Caco-2 (cell line): ENCODE data around the gene TSPAN17. TPM values are rescaled to one million over a fixed set of nuclear protein-coding genes. Genes with fewer than 3 reads are reported as not detected.

Experiments used
- BruUV-seq: library from RNA; stranded (reverse); fragments of 400-500 nt; replicated peaks from 2 replicates; lab custom pipeline; 2021; lab: Mats Ljungman, UMichigan
- CTCF ChIA-PET: fragments of 300-600 bp; sonication (Branson Sonifier 250); formaldehyde crosslinking; loops from one replicate; lab custom pipeline; 2022; ENCODE audit warnings: antibody characterized with exemption; lab: Charles Lee
- POLR2A ChIA-PET: fragments of 300-600 bp; sonication (Branson Sonifier 250); formaldehyde crosslinking; loops from one replicate; lab custom pipeline; 2022; ENCODE audit warnings: antibody characterized with exemption; lab: Charles Lee
- DNase-seq, 2 experiments: peaks; one replicate each; pipeline versions ENCODE4 v3.0.0 to v3.0.0-alpha.2; 2020 to 2022
- H3K27me3 ChIP-seq: replicated peaks from 2 replicates; pipeline ENCODE4 v1.6.0; 2011; ENCODE audit warnings: low read length; ENCODE audit not compliant: control insufficient read depth, insufficient read depth
- H3K36me3 ChIP-seq: 2 replicates; pipeline ENCODE4 v1.5.1; 2011; ENCODE audit warnings: low read length; ENCODE audit not compliant: control insufficient read depth, insufficient read depth
- H3K4me1 ChIP-seq: fragments of 250-450 bp; sonication (Bioruptor Pico); 2 replicates; pipeline ENCODE4 v1.5.1; 2020; ENCODE audit warnings: mild to moderate bottlenecking
- H3K4me3 ChIP-seq: 2 replicates; pipeline ENCODE4 v1.5.1; 2011; ENCODE audit warnings: low read depth, mild to moderate bottlenecking, control low read depth, low read length
- H3K9me3 ChIP-seq: fragments of 250-450 bp; sonication (Bioruptor Pico); 2 replicates; pipeline ENCODE4 v1.5.1; 2020; ENCODE audit warnings: mild to moderate bottlenecking, moderate library complexity
- H3K27ac Mint-ChIP-seq: one replicate; pipeline ENCODE4 v1.8.0; 2022; ENCODE audit warnings: mixed read lengths; ENCODE audit not compliant: unreplicated experiment
- H3K27me3 Mint-ChIP-seq: one replicate; pipeline ENCODE4 v1.8.0; 2022; ENCODE audit warnings: mixed read lengths; ENCODE audit not compliant: insufficient read depth, unreplicated experiment
- H3K36me3 Mint-ChIP-seq: one replicate; pipeline ENCODE4 v1.8.0; 2022; ENCODE audit warnings: mild to moderate bottlenecking, mixed read lengths; ENCODE audit not compliant: insufficient read depth, unreplicated experiment
- H3K4me1 Mint-ChIP-seq: one replicate; pipeline ENCODE4 v1.8.0; 2022; ENCODE audit warnings: low read depth, mixed read lengths; ENCODE audit not compliant: unreplicated experiment
- H3K4me3 Mint-ChIP-seq: one replicate; pipeline ENCODE4 v1.8.0; 2022; ENCODE audit warnings: mild to moderate bottlenecking, moderate library complexity, mixed read lengths; ENCODE audit not compliant: unreplicated experiment
- H3K9me3 Mint-ChIP-seq: one replicate; pipeline ENCODE4 v1.8.0; 2022; ENCODE audit warnings: mixed read lengths; ENCODE audit not compliant: unreplicated experiment
- intact Hi-C: fragments of 100-400 bp; cut with micrococcal nuclease; formaldehyde crosslinking; loops from one replicate; pipeline ENCODE4 v1.10.0; 2022; ENCODE audit not compliant: unreplicated experiment
- total RNA-seq: library from RNA; stranded (reverse); gene quantifications from 2 replicates; pipeline ENCODE4 v1.2.3, GENCODE V29; 2022
- TF ChIP-seq, protein P1 (sequence below), 2 experiments: fragments of 200-600 bp in 1 of 2; IDR thresholded peaks; 1 replicate in 1 of 2; 2 replicates in 1 of 2; pipeline versions ENCODE4 v1.5.1 to v1.8.0; 2011 to 2022; ENCODE audit warnings: antibody characterized with exemption in 1 of 2, control low read depth in 1 of 2, inconsistent platforms in 1 of 2, low read depth in 1 of 2, low read length in 1 of 2, mild to moderate bottlenecking in 1 of 2, moderate library complexity in 1 of 2; ENCODE audit not compliant: insufficient read depth in 1 of 2, severe bottlenecking in 1 of 2, unreplicated experiment in 1 of 2

The TSPAN17 gene
- total RNA-seq, 1 experiment from 2014 or later = 20.5 TPM

DNA sequence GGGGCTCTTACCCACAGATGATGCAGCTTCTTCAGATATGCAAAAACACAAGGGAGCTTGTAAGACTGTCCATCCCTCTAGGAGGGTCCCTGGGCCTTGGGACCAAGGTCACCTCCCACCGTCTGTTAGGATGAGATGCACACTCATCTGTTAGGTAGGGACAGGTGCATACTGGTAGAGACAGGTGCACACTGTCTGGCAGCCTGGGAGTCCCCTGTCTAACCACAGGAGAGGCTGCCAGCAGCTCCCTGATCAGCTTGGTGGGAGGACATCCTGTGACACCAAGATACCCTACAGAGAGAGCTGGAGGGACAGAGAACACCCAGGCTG, 13.2 kb downstream of the TSPAN17 start:
- no peaks in the 10 kb centered on the region for H3K9me3 Mint-ChIP-seq
- TF ChIP-seq, protein P1, sequence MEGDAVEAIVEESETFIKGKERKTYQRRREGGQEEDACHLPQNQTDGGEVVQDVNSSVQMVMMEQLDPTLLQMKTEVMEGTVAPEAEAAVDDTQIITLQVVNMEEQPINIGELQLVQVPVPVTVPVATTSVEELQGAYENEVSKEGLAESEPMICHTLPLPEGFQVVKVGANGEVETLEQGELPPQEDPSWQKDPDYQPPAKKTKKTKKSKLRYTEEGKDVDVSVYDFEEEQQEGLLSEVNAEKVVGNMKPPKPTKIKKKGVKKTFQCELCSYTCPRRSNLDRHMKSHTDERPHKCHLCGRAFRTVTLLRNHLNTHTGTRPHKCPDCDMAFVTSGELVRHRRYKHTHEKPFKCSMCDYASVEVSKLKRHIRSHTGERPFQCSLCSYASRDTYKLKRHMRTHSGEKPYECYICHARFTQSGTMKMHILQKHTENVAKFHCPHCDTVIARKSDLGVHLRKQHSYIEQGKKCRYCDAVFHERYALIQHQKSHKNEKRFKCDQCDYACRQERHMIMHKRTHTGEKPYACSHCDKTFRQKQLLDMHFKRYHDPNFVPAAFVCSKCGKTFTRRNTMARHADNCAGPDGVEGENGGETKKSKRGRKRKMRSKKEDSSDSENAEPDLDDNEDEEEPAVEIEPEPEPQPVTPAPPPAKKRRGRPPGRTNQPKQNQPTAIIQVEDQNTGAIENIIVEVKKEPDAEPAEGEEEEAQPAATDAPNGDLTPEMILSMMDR (IDR thresholded peaks at IDR 0.05; ENCODE audit: insufficient read depth in 1 of 2, low read depth in 1 of 2, low read length in 1 of 2, severe bottlenecking in 1 of 2, unreplicated experiment in 1 of 2) = no peak
- peaks cover 5% of the 10 kb centered on the region for H3K27me3 Mint-ChIP-seq
- H3K27me3 ChIP-seq = no peaks in the 10 kb centered on the region
- no peak overlapping the region for H3K4me3 Mint-ChIP-seq
- no peak for DNase-seq
- H3K9me3 ChIP-seq = no peaks in the 10 kb centered on the region
- H3K36me3 Mint-ChIP-seq = no peaks in the 10 kb centered on the region
- H3K36me3 ChIP-seq = no peaks in the 10 kb centered on the region
- no peaks in the 10 kb centered on the region for H3K4me1 ChIP-seq
- ChIA-PET CTCF (interaction anchor here (0.6 to 2.3 kb wide), 68 partner anchors 9 to 932 kb away, joined by 3 to 34 read pairs (median 5); partner anchors contain the start of genes EIF4E1B, RNF44, SNCB and TSPAN17), POLR2A (interaction anchor here (0.6 kb wide), 1 partner anchor 346 kb away, joined by 4 read pairs; no protein-coding TSS in a partner anchor)
- no peak overlapping the region for H3K27ac Mint-ChIP-seq
- no TSS peak for BruUV-seq
- intact Hi-C loops = loop anchor here (2.0 to 5.0 kb wide), 3 partner anchors 152 to 452 kb away; partner anchors contain the start of gene UNC5A
- H3K4me1 Mint-ChIP-seq = no peaks in the 10 kb centered on the region
- no peak overlapping the region for H3K4me3 ChIP-seq

DNA sequence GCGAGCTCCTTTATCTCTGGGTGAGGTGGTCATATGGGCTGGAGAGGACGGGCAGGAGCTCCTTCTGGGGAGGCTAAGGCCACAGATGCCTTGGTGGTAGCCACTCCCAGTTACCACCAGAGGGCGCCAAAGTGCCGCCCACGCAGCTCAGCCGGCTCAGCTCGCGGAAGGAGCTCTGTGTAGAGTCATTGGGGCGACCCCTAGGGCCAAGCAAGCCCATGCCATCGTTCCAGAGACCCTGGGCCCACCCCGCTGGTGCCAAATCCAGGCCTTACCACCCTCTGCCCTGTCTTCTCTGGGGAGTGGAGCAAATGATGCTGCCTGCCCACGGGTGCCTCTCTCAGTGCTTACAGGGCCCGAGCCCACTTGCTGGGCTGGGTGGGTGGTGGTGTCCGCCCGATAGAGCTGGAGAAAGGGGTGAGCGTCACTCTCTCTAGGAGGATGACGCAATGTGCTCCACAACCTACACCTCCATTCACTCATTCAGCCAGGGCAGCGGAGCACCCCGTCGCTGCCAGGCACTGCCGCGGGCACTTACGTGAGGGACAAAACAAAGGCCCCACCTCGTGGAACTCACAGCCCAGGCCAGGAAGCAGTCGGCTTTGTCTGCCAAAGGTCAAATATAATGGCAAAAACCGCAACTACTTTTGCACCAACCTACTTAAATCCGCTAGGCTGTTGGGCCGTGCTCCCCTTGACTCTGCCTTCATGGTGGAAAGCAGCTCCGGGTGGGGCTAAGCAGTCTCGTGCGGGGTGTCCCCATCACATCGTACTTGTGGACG, 13.8 kb downstream of the TSPAN17 start:
- Histone ChIP-seq H3K4me1 (no peaks in the 10 kb centered on the region), H3K27me3 (no peaks in the 10 kb centered on the region), H3K4me3 (no peak overlapping the region), H3K36me3 (no peaks in the 10 kb centered on the region), H3K9me3 (no peaks in the 10 kb centered on the region)
- Mint-ChIP-seq H3K4me1 (no peaks in the 10 kb centered on the region), H3K9me3 (no peaks in the 10 kb centered on the region), H3K36me3 (no peaks in the 10 kb centered on the region), H3K27ac (no peak overlapping the region), H3K27me3 (peaks cover 6% of the 10 kb centered on the region), H3K4me3 (no peak overlapping the region)
- TF ChIP-seq, protein P1 (IDR thresholded peaks at IDR 0.05; ENCODE audit: insufficient read depth in 1 of 2, low read depth in 1 of 2, low read length in 1 of 2, severe bottlenecking in 1 of 2, unreplicated experiment in 1 of 2) = peak; percentile 97 to 98
- peak; percentile 77 to 83 for DNase-seq
- intact Hi-C loops = loop anchor here (2.0 to 5.0 kb wide), 3 partner anchors 151 to 451 kb away; partner anchors contain the start of gene UNC5A
- BruUV-seq = no TSS peak
- ChIA-PET CTCF (interaction anchor here (0.6 to 2.3 kb wide), 70 partner anchors 9 to 933 kb away, joined by 3 to 34 read pairs (median 4); partner anchors contain the start of genes EIF4E1B, HK3, RNF44 and SNCB), POLR2A (interaction anchor here (0.6 kb wide), 1 partner anchor 345 kb away, joined by 4 read pairs; no protein-coding TSS in a partner anchor)

DNA sequence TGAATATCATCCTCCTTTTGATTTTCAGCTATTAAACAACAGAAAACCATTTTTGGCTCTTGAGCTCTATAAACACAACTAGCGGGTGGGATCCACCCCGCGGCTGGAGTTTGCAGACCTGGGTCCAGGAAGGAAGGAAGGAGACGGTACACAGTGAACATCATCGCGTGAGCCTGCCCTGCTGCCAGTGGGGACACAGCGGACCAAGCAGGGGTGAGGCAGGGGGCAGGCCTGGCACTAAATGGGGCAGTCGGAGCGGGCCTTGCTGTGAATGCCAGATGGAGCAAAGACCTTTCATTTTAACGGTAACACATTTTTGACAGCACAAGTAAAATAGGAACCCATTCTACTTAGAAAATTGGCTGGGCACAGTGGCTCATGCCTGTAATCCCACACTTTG, 14.4 kb downstream of the TSPAN17 start:
- H3K27me3 Mint-ChIP-seq = peaks cover 6% of the 10 kb centered on the region
- ChIA-PET CTCF (interaction anchor here (0.7 to 2.2 kb wide), 13 partner anchors 8 to 932 kb away, joined by 3 to 34 read pairs (median 8); partner anchors contain the start of genes RNF44 and TSPAN17), POLR2A (no interaction called here)
- no peaks in the 10 kb centered on the region for H3K4me1 ChIP-seq
- H3K4me1 Mint-ChIP-seq = no peaks in the 10 kb centered on the region
- H3K9me3 ChIP-seq = no peaks in the 10 kb centered on the region
- DNase-seq = no peak
- no peak overlapping the region for H3K27ac Mint-ChIP-seq
- H3K4me3 ChIP-seq = no peak overlapping the region
- no peaks in the 10 kb centered on the region for H3K9me3 Mint-ChIP-seq
- H3K36me3 Mint-ChIP-seq = no peaks in the 10 kb centered on the region
- BruUV-seq = no TSS peak
- TF ChIP-seq, protein P1 (IDR thresholded peaks at IDR 0.05; ENCODE audit: insufficient read depth in 1 of 2, low read depth in 1 of 2, low read length in 1 of 2, severe bottlenecking in 1 of 2, unreplicated experiment in 1 of 2) = no peak
- no peaks in the 10 kb centered on the region for H3K27me3 ChIP-seq
- no peak overlapping the region for H3K4me3 Mint-ChIP-seq
- H3K36me3 ChIP-seq = no peaks in the 10 kb centered on the region
- intact Hi-C loops = loop anchor here (2.0 to 5.0 kb wide), 3 partner anchors 151 to 451 kb away; partner anchors contain the start of gene UNC5A
